GM12878 (cell line): Measurements from ENCODE around the gene ENGASE. TPM values are rescaled to one million over a fixed set of nuclear protein-coding genes. Genes with fewer than 3 reads are reported as not detected.

Source experiments
- ATAC-seq: fragments of 200-7000 bp; cut with Tn5 transposase; 3 replicates; pipeline ENCODE4 v1.9.1; 2020; ENCODE audit warnings: mild to moderate bottlenecking, moderate library complexity
- BruUV-seq: library from RNA; stranded (reverse); fragments of 400-500 nt; replicated peaks from 2 replicates; lab custom pipeline; 2021; lab: Mats Ljungman, UMichigan
- CTCF ChIA-PET: fragments of 300-600 bp; sonication (Branson Sonifier 250); formaldehyde crosslinking; extraction: SDS; loops from one replicate; lab custom pipeline; 2021; ENCODE audit warnings: inconsistent platforms; lab: Yijun Ruan, JAX
- POLR2A ChIA-PET: fragments of 350-600 bp; formaldehyde crosslinking; extraction: SDS; loops from one replicate; lab custom pipeline; 2021; ENCODE audit warnings: inconsistent platforms; lab: Charles Lee
- RAD21 ChIA-PET: fragments of 300-600 bp; sonication (Branson Sonifier 250); formaldehyde crosslinking; loops from one replicate; lab custom pipeline; 2023; ENCODE audit warnings: antibody characterized with exemption; ENCODE audit not compliant: unreplicated experiment; lab: Charles Lee
- SMC1A ChIA-PET: fragments of 300-600 bp; sonication (Branson Sonifier 250); formaldehyde crosslinking; loops from one replicate; lab custom pipeline; 2023; ENCODE audit not compliant: unreplicated experiment, uncharacterized antibody; lab: Charles Lee
- DNase-seq: peaks from one replicate; pipeline ENCODE4 v3.0.0-alpha.2; 2011; ENCODE audit warnings: low read depth, low spot score
- FAIRE-seq: peaks from 3 replicates; lab custom pipeline; 2011; peaks lifted over from hg19 to GRCh38; lab: Jason Lieb, UNC
- H2AFZ ChIP-seq: 2 replicates; pipeline ENCODE4 v1.6.0; 2011; ENCODE audit warnings: low read depth, low read length, control low read depth; ENCODE audit not compliant: control insufficient read depth
- H3K27ac ChIP-seq: 2 replicates; pipeline ENCODE4 v1.5.1; 2011; ENCODE audit warnings: control low read depth; ENCODE audit not compliant: control insufficient read depth, insufficient read depth
- H3K27me3 ChIP-seq, 2 experiments: replicated peaks in 1 of 2; 2 replicates each; pipeline versions ENCODE4 v1.6.0 to v1.6.1; 2011; ENCODE audit warnings: low read length in 1 of 2; ENCODE audit not compliant: control insufficient read depth in 2 of 2, insufficient read depth in 2 of 2
- H3K36me3 ChIP-seq, 2 experiments: 2 replicates each; pipeline ENCODE4 v1.5.1; 2011; ENCODE audit warnings: low read length in 1 of 2; ENCODE audit not compliant: control insufficient read depth in 2 of 2, insufficient read depth in 2 of 2
- H3K4me1 ChIP-seq: 2 replicates; pipeline ENCODE4 v1.6.1; 2011; ENCODE audit warnings: mild to moderate bottlenecking, low read length, moderate library complexity, mixed read lengths; ENCODE audit not compliant: control insufficient read depth, insufficient read depth
- H3K4me2 ChIP-seq: 2 replicates; pipeline ENCODE4 v1.6.0; 2011; ENCODE audit warnings: control low read depth; ENCODE audit not compliant: control insufficient read depth, insufficient read depth
- H3K4me3 ChIP-seq: fragments of 200-600 bp; sonication (generic); 2 replicates; pipeline ENCODE4 v1.5.1; 2016
- H3K79me2 ChIP-seq: 2 replicates; pipeline ENCODE4 v1.6.0; 2011; ENCODE audit warnings: low read length; ENCODE audit not compliant: control insufficient read depth, insufficient read depth
- H3K9ac ChIP-seq: 2 replicates; pipeline ENCODE4 v1.8.0; 2011; ENCODE audit warnings: low read length, control low read depth, mixed read lengths; ENCODE audit not compliant: control insufficient read depth, insufficient read depth
- H3K9me3 ChIP-seq: replicated peaks from 3 replicates; pipeline ENCODE4 v1.5.1; 2011; ENCODE audit warnings: mild to moderate bottlenecking, low read length; ENCODE audit not compliant: control insufficient read depth, insufficient read depth
- H4K20me1 ChIP-seq: 2 replicates; pipeline ENCODE4 v1.6.0; 2011; ENCODE audit not compliant: control insufficient read depth, insufficient read depth
- CHD1 ChIP-seq: IDR thresholded peaks from 2 replicates; pipeline ENCODE4 v1.6.1; 2012; ENCODE audit warnings: low read depth, low read length, improper control_type of control experiment
- EED ChIP-seq: sonication (generic); IDR thresholded peaks from 2 replicates; pipeline ENCODE4 v1.6.1; 2016; ENCODE audit warnings: antibody characterized with exemption, low read depth
- HDAC6 ChIP-seq: fragments of 200-600 bp; sonication (generic); IDR thresholded peaks from one replicate; pipeline ENCODE4 v1.8.0; 2017; ENCODE audit warnings: antibody characterized with exemption; ENCODE audit not compliant: unreplicated experiment
- LARP7 ChIP-seq: fragments of 450-650 bp; IDR thresholded peaks from 2 replicates; pipeline ENCODE4 v1.6.1; 2017; ENCODE audit warnings: mild to moderate bottlenecking
- NFIC ChIP-seq: IDR thresholded peaks from 2 replicates; pipeline ENCODE4 v1.6.1; 2012; ENCODE audit warnings: low read depth, mild to moderate bottlenecking, inconsistent platforms, low read length, moderate library complexity
- POLR2AphosphoS2 ChIP-seq: IDR thresholded peaks from 2 replicates; pipeline ENCODE4 v1.6.1; 2011; ENCODE audit warnings: low read depth, mild to moderate bottlenecking, low read length, improper control_type of control experiment, moderate library complexity
- POU2F2 ChIP-seq: IDR thresholded peaks from 3 replicates; pipeline ENCODE4 v1.6.1; 2011; ENCODE audit warnings: low read depth, mild to moderate bottlenecking, low read length, borderline replicate concordance
- RAD21 ChIP-seq: IDR thresholded peaks from 2 replicates; pipeline ENCODE4 v1.6.1; 2011; ENCODE audit warnings: mild to moderate bottlenecking, low read depth, low read length, moderate library complexity; ENCODE audit not compliant: insufficient read depth
- RELB ChIP-seq: fragments of 450-650 bp; IDR thresholded peaks from 2 replicates; pipeline ENCODE4 v1.6.1; 2017; ENCODE audit warnings: low read depth, mild to moderate bottlenecking, moderate library complexity
- SKIL ChIP-seq: fragments of 450-650 bp; IDR thresholded peaks from 2 replicates; pipeline ENCODE4 v1.6.1; 2017; ENCODE audit warnings: mild to moderate bottlenecking, low read depth, inconsistent platforms; ENCODE audit not compliant: poor library complexity, severe bottlenecking
- SREBF2 ChIP-seq: IDR thresholded peaks from 2 replicates; pipeline ENCODE4 v1.6.1; 2012; ENCODE audit warnings: mild to moderate bottlenecking, low read length
- SRF ChIP-seq, 2 experiments: IDR thresholded peaks; 2 replicates each; pipeline ENCODE4 v1.6.1; 2011; ENCODE audit warnings: low read depth in 2 of 2, low read length in 2 of 2, mild to moderate bottlenecking in 1 of 2, moderate library complexity in 1 of 2
- ZNF207 ChIP-seq: fragments of 450-650 bp; IDR thresholded peaks from 2 replicates; pipeline ENCODE4 v1.6.1; 2014; ENCODE audit warnings: antibody characterized with exemption, mild to moderate bottlenecking, borderline replicate concordance
- WGBS: methylation state at CpG from one replicate; pipeline ENCODE4 v1.1.6; 2016; ENCODE audit warnings: low lambda C conversion rate; ENCODE audit not compliant: insufficient replicate concordance, insufficient coverage; ENCODE audit errors: missing lambda C conversion rate; 5-methylcytosine and 5-hydroxymethylcytosine counted together
- in situ Hi-C: fragments of 300-500 bp; cut with MboI; formaldehyde crosslinking; loops from 9 replicates; pipeline ENCODE4 v1.14.3; 2018; ENCODE audit warnings: mixed read lengths
- intact Hi-C: fragments of 100-400 bp; cut with micrococcal nuclease; formaldehyde crosslinking; loops from one replicate; pipeline ENCODE4 v1.14.2; 2022; ENCODE audit not compliant: unreplicated experiment
- polyA plus RNA-seq, 11 experiments: library from polyadenylated mRNA; depleted of rRNA in 4 of 11; unstranded in 6 of 11; stranded (reverse) in 5 of 11; fragments of >200 nt; fragmentation: Nextera tagmentation in 4 of 11; fragmentation: Illumina TruSeq in 1 of 11; extraction: Ambion mirVana in 4 of 11; extraction: Trizol in 1 of 11; gene quantifications; 1 replicate in 1 of 11; 2 replicates in 10 of 11; pipeline versions ENCODE4 v1.2.1 to v1.2.3, GENCODE V29; 2011 to 2016; ENCODE audit warnings: inconsistent platforms in 2 of 11, missing spikeins in 2 of 11, low read depth in 1 of 11
- total RNA-seq, 4 experiments: library from RNA; depleted of rRNA in 3 of 4; stranded (reverse); fragments of >200 nt in 3 of 4; fragmentation: Illumina TruSeq in 1 of 4; extraction: Trizol in 1 of 4; gene quantifications; 2 replicates each; pipeline versions ENCODE4 v1.2.1 to v1.2.3, GENCODE V29; 2013 to 2021
- TF ChIP-seq, protein P1 (sequence below): fragments of 450-650 bp; IDR thresholded peaks from 2 replicates; pipeline ENCODE4 v1.6.1; 2017; ENCODE audit warnings: mild to moderate bottlenecking, moderate library complexity
- TF ChIP-seq, protein P2 (sequence below): fragments of 450-650 bp; IDR thresholded peaks from 2 replicates; pipeline ENCODE4 v1.6.1; 2017; ENCODE audit warnings: mild to moderate bottlenecking

ENGASE gene
- total and polyA plus RNA-seq, 10 of the 15 experiments (the other 5 are each of a cell fraction or from before 2014, with no cell fraction given) = 0.18 to 28.9 (median 10.5) TPM

- no peak for DNase-seq
- H3K36me3 ChIP-seq = no peaks in the 10 kb centered on the region
- no peaks in the 10 kb centered on the region for H3K9me3 ChIP-seq
- H3K9ac ChIP-seq = no peak overlapping the region
- no TSS peak for BruUV-seq
- ATAC-seq = no peak
- CTCF ChIA-PET = interaction anchor here (0.9 to 2.2 kb wide), 5 partner anchors 9 to 318 kb away, joined by 3 to 6 read pairs (median 5); no protein-coding TSS in a partner anchor
- H3K27me3 ChIP-seq = no peaks in the 10 kb centered on the region
- in situ Hi-C loops = no loop called here
- no peak overlapping the region for H3K4me3 ChIP-seq
- H3K4me2 ChIP-seq = no peak overlapping the region
- H3K79me2 ChIP-seq = peaks cover 4% of the 10 kb centered on the region
- H2AFZ ChIP-seq = no peak overlapping the region
- POLR2A ChIA-PET = interaction anchor here (0.5 to 0.7 kb wide), 2 partner anchors 285 to 481 kb away, joined by 3 to 5 read pairs; no protein-coding TSS in a partner anchor
- H4K20me1 ChIP-seq = no peaks in the 10 kb centered on the region
- intact Hi-C loops = no loop called here
- SMC1A ChIA-PET = no interaction called here
- H3K4me1 ChIP-seq = peaks cover 5% of the 10 kb centered on the region
- no peak for FAIRE-seq
- WGBS = 55% methylated on average over 6 of the region's 6 CpGs
- no peak overlapping the region for H3K27ac ChIP-seq
- RAD21 ChIA-PET = no interaction called here
- TF ChIP-seq POU2F2 = no peak
- TF ChIP-seq NFIC = no peak
- TF ChIP-seq, protein P1, sequence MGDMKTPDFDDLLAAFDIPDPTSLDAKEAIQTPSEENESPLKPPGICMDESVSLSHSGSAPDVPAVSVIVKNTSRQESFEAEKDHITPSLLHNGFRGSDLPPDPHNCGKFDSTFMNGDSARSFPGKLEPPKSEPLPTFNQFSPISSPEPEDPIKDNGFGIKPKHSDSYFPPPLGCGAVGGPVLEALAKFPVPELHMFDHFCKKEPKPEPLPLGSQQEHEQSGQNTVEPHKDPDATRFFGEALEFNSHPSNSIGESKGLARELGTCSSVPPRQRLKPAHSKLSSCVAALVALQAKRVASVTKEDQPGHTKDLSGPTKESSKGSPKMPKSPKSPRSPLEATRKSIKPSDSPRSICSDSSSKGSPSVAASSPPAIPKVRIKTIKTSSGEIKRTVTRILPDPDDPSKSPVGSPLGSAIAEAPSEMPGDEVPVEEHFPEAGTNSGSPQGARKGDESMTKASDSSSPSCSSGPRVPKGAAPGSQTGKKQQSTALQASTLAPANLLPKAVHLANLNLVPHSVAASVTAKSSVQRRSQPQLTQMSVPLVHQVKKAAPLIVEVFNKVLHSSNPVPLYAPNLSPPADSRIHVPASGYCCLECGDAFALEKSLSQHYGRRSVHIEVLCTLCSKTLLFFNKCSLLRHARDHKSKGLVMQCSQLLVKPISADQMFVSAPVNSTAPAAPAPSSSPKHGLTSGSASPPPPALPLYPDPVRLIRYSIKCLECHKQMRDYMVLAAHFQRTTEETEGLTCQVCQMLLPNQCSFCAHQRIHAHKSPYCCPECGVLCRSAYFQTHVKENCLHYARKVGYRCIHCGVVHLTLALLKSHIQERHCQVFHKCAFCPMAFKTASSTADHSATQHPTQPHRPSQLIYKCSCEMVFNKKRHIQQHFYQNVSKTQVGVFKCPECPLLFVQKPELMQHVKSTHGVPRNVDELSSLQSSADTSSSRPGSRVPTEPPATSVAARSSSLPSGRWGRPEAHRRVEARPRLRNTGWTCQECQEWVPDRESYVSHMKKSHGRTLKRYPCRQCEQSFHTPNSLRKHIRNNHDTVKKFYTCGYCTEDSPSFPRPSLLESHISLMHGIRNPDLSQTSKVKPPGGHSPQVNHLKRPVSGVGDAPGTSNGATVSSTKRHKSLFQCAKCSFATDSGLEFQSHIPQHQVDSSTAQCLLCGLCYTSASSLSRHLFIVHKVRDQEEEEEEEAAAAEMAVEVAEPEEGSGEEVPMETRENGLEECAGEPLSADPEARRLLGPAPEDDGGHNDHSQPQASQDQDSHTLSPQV = no peak
- TF ChIP-seq RAD21 = no peak
- TF ChIP-seq SRF (IDR thresholded peaks at IDR 0.05; ENCODE audit: low read depth in 2 of 2, low read length in 2 of 2) = no peak
- no peak for TF ChIP-seq SREBF2
- no peak for TF ChIP-seq HDAC6
- no peak for TF ChIP-seq CHD1
- no peak for TF ChIP-seq SKIL
- TF ChIP-seq ZNF207 = no peak
- TF ChIP-seq POLR2AphosphoS2 = no peak
- TF ChIP-seq EED = no peak
- TF ChIP-seq, protein P2, sequence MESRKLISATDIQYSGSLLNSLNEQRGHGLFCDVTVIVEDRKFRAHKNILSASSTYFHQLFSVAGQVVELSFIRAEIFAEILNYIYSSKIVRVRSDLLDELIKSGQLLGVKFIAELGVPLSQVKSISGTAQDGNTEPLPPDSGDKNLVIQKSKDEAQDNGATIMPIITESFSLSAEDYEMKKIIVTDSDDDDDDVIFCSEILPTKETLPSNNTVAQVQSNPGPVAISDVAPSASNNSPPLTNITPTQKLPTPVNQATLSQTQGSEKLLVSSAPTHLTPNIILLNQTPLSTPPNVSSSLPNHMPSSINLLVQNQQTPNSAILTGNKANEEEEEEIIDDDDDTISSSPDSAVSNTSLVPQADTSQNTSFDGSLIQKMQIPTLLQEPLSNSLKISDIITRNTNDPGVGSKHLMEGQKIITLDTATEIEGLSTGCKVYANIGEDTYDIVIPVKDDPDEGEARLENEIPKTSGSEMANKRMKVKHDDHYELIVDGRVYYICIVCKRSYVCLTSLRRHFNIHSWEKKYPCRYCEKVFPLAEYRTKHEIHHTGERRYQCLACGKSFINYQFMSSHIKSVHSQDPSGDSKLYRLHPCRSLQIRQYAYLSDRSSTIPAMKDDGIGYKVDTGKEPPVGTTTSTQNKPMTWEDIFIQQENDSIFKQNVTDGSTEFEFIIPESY = no peak
- TF ChIP-seq LARP7 = no peak
- TF ChIP-seq RELB = no peak
These were observed 927 bp upstream of the ENGASE start for GRCh38 chr17:79073706-79074088.
